Stimulated activated CD4-positive, alpha-beta T cell treated with anti-CD3 and anti-CD28 coated beads, Interleukin-4, amount 100 ng/mL, for 48 hours (primary cell): ENCODE data around the gene SPAG17.

Source experiments
- DNase-seq, 2 donors: peaks; one replicate each; pipeline ENCODE4 v3.0.0-alpha.2; 2020; ENCODE audit warnings: low read depth in 2 of 2

Gene SPAG17

DNA sequence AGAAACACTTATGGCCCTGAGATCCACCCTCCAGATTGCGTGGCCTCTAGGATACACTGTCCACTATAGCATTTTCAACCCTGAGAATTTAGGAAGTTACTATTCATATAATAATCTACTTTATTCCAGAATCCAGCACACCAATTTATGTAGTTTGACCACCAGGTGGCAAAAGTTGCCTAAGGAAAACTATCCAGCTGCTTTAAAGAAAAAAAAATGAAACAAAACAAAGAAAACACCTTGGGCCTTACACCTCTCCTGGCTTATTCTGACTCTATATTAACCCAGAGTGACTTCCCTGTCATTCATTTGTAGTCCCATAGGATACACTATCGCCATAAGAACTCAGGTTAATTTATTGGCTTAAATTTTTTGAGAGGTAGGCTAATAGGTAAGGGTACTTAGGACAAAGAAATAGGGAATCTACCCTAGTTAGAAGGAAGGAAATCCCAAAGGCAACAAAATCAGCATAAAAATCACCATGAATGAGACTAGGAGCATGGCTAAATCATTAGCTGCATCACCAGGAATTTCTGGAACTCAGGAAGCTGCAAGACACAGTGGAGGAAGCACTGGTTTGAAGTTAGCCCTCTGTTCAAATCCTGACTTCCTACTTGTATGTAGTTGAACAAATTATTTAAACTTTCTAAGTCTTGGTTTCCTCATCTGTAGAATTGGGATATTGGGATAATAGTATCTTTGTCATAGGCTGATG is 107.5 kb downstream of the SPAG17 start:
- DNase-seq = no peak

DNA sequence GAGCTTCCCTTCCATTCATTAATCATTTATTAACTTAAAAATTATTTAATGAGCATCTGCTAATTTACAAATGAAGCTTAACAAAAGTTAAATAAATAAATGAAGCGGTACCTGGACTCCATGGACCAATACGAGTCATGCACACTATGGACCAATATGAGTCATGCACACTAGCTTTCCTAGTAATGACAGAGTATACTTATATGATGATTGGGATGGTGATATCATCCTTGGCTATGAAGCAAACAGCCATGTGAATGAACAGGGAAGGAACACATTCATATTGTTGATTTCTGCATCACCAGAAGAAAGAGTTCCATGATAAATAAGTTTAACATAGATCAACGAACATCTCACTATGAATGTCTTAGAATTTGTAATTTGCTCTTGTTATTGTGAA is 109.9 kb downstream of the SPAG17 start:
- DNase-seq = no peak

DNA sequence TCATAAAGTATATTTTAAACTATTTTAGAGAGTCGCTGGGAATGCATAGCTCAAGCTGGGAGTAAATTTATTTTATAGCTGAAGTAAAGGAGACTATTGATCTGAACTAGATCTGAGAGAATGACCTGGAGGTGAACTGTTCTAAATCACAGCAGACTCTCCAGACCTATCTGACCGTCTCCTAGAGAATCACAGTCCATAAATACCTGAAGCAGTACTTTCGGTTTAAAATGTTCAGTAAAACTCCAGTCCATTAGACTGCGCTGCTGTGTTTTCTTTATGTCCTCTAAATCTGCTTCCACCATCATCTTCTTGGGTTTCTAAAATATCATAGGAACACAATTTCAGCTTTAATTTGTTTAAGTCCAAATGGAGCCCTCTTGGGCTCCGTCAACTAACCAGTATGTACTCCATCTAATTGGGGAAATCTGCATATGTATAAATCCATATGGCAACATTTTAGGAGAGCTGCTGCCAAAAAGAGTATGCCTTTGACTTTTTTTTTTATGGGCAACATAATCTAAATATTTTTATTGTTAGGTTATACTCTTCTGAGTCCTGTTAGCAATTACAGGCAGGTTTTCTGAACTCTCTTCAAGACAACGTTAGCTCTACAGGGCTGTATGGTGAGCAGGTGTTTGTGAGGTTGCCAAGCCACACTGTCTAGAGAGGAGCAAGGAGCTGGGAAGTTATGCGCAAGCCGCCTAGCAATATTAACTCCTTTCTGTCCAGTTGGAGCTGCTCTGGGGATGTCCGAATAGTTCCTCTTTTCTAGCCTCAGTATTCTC is 111.2 kb downstream of the SPAG17 start:
- DNase-seq = no peak

DNA sequence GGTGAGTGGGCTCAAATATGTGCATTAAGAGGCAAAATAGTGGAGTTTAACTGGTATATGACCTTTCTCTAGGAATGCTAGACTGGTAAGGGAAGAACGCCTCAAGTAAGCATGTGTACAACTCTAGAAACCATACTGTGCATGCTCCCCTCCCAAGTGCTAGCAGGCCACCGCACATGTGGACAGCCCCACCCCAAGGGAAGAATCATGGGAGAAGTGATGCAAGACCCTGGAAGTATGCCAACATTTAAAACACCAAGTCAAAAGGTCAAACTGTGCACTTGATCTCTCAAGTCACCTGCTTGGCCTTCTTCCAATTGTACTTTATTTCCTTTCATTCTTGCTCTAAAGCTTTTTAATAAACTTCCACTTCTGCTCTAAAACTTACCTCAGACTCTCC is 135.0 kb downstream of the SPAG17 start:
- no peak for DNase-seq

DNA sequence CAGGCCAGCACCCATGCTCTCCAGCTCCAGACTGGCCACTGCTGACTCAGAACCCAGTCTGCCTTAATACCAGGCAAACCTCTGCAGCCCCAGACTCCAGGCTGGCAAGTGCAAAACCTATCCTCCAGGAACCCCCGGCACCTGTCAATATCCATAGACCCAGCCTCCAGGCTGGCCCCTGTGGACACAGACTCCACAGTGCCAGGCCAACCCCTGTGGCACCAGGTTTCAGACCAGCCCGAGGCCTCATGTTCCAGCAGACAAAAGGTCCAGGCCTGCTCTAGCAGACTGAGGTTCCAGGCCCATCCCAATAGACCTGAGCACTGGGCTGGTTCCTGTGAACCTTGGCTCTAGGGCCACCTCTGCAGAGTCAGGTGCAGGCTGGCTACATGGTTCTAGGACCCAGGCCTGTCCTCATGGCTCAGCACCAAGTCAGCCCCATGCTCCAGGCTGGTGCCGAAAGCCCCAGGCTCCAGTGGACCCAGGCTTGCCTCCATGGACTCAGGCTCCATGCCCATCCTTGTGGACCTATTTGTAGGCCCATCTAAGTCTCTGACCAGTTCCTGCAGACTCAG is 137.3 kb downstream of the SPAG17 start:
- DNase-seq = no peak

DNA sequence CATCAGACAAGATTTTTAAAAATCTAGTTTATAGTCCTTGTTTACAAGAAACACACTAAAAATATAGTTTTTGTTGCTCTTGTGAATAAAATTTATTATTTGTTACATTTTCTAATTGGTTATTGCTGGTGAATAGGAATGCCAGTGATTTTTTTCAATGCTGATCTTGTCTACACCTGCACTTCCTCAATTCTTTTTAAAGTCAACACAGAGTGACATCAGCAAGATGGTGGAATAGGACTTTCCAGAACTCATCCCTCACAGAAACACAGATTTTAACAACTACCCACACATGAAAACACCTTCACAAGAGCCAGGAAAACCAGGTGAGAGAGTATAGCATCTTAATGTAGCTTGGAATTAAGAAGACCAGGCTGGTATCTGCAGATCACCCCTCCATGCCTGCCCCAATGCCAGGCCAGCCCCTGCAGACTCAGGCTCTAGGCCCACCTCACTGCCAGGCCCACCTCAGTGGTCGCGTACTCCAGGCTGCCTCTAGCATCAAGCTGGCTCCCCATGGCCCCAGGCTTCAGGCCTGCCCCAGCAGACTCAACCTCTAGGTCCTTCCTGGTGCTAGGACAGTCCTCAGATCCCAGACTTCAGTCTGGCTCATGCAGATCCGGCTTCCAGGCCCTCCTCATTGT is 137.9 kb downstream of the SPAG17 start:
- DNase-seq = no peak

DNA sequence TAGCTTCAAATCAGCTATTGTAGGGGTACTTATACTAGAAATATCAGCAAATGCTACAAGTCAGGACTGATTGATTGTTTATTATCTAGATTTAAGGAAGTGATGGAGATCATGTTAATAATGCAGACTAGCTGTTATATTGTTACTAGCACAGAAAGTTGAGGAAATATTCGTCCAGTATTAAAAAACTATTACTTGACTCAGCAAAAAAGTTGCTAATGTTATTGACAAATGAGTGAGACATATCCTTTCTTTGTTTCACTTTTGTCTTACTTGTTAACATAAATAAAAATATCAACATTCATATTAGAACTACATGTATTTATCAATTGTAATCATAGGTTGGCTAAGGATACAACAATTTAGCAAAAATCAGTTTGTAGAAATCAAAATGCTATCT is 141.4 kb downstream of the SPAG17 start:
- no peak for DNase-seq

DNA sequence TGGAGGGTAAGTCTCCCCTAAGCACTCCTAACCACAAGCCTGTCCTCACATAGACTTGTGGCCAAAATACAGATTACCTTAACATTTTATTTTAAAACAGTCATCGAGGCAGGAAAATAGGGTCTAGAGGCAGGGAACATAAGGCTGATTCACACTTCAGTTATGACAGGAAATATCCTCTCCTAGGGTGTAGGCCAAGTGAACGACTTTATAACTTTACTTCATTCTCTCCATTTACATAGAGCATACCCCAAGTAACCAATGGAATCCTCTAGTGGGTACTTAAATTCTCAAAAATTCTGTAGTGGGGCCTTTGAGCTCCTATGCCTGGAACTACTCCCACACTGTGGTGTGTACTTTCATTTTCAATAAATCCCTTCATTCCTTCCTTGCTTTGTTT is 142.5 kb downstream of the SPAG17 start:
- no peak for DNase-seq

DNA sequence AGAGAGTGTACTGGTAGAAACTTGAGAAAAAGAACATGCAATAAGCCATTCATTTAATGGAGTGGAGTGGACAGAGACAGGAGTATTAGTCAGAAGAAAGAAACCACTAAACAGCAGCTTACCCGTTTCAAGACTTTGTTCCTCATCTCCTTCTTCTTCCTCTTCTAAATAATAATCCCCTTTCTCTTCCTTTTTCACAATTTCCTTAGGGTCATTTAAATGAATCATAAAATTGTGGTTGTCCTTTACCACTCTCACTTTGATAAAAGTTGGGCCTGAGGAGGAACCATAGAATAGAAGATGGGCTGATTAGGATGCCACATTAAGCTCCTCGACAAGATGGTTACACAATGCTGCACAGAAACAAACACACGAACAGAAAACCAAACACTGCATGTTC is 145.9 kb downstream of the SPAG17 start:
- DNase-seq = no peak

DNA sequence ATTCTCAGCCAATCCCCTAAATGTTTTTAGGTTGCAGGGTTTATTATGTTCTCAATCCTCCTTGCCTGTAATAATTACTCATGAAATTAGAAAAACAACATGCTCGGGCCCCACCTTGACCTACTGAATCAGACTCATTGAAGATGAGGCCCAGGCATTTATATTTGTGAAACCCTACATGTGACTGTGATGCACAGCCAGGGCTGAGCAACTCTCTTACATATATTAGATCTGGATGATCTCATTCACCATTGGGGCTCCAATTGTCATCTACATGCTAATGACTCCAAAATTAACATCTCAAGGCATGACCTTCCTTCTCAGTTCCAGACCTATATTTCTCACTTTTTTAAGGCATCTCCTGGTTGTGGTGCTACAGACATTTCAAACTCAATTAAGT is 152.1 kb downstream of the SPAG17 start:
- no peak for DNase-seq

DNA sequence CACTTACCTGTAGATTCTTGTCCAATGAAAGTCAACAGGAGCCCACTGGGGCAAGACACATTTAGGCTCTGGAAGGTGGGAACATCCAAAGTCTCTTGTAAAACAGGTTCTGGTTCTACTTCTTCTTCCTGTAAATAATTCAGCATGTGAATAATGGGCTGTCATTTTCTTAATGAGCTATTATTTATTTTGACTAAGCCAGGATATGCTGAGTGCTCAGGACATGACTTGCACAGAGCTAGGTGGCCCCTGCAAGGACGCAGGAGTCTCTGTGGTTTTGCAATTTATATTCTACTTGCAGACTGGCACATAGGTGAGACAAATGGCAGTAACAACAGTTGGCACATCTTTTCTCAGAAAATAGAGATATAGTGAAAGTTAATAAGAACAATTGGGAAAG is 156.8 kb downstream of the SPAG17 start:
- DNase-seq = no peak

DNA sequence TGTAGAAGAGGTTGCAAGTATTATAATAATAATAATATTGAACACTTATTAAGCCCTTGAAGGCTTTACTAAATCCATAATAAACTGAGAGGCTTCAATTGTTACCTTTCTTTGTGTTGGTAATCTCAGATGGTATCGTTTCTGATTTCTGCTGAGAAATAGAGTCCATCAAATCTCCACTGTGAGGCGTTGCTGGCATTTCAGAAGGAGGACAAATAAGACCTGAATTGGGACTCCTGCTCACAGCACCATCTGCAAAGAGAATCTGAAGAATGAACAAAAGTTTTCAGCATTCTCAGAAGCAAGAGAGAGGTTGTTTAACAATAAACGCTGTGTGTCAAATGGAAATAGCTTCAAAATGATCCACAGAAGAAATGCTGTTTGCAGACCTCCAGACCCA is 161.8 kb downstream of the SPAG17 start:
- no peak for DNase-seq

DNA sequence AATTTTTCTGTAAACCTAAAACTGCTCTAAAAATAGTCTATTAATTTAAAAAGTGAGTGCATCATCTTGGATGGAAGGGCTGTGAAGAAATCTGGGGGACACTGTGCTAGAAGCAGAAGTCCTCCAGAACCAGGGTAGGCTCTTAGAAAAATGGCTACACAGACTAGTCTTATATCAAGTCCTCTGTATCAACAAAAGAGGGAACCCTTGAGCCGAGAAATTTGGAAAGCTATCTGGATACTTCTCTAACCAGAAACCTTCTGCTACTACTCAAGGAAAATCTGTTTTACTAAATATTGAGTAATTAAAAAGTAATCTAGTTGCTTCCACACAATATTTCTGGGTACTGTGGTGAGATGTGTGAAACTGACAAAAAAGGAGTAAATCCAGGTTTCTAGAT is 163.4 kb downstream of the SPAG17 start:
- DNase-seq = no peak

DNA sequence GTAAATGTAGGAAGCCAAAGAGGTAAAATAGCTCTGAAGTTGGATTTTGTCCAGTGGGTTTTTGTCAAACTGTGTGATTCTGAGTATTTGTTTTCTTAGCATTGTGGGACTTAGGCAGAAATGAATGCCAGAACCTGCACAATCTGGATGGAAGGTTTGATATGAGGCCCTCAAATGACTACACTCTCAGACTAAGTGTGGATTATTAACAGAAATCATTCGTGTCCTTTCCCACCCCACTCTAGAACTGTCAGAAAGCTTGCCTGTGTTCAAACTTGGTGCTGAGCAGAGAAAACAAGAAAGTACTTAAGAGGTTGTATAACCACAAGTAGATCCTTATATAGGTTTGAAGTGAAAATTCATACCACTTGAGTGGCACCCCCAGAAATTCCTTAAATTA is 167.0 kb downstream of the SPAG17 start:
- DNase-seq = no peak

DNA sequence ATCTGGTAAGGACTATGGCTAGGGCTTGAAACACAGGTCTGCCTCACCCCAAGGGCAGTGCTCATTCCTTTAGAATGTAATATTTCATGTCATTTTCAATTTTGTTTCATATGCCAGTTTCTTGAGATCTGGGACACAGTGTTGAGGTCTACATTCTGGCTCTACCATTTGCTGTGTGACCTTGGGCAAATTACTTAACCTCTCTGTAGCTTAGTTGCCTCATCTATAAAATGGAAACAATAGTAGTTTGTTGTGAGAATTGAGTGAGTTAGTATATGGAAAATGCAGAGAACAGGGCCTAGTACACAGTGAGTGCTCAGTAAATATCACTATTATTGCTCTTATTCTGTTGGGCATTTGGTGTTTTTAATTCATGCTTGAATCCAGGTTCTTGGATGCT is 171.1 kb downstream of the SPAG17 start:
- DNase-seq = no peak

DNA sequence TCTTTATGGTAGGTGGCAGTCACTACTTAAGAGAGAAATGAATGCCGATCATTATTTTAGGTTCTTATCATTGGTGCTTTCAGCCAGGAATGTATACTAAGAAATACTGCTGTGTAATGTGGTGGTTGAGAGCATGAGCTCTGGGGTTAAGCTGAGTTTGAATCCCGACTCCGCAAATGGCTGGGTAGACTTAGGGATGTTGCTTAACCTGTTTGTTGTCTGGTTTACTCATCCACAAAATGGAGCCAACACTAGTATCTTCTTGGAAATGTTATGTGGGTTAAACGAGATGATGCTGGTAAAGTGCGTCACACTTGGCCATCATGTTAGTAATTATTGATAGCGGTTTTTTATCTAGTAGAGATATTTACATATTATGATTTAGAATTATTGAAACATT is 171.7 kb downstream of the SPAG17 start:
- no peak for DNase-seq

DNA sequence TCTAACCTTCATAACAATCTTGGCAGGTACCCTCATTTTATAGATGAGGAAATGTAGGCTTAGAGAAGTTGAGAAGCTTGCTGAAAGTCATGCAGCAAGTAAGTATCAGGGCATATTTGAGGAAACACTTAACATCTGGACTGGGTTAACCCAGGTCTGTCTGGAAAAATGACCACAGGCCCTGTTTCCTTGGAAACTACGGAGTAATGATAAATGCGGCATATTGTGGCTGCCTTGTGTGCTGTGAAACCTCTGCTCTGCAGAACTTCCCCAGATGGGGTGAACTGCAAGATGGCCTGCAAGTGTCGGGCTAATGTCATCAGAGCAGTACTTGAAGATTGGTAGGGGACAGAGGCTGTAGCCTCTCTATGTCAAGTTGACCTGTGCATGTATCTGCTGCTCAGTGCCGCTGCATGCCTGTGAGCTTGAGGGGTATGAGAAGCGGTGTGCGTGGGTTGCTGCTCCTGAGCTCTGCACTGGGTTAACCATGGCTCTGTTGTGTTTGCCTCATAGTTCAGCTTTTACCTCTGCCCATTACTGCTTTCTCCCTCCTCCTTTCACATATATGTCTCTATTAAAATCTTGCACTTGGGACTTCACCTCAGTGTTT is 172.4 kb downstream of the SPAG17 start:
- DNase-seq = no peak

DNA sequence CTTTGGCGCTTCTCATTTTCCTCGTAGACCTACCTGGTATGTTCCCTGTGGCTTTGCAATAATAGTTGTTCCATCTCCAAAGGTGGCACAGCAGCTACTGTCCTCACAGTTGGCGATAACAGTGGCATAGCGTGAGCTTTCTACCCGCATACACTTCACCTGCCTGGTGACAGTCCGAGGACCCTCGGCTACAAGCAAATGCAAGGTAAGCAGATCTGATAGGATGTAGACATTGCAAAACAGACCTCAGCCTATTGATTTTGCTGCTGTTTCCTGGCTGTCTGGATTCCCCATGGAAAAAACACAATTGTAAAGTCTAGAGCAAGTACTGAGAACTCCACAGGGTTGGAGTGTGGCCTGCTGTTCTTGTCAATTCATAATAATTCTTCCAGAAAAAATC is 177.0 kb downstream of the SPAG17 start:
- DNase-seq = no peak

DNA sequence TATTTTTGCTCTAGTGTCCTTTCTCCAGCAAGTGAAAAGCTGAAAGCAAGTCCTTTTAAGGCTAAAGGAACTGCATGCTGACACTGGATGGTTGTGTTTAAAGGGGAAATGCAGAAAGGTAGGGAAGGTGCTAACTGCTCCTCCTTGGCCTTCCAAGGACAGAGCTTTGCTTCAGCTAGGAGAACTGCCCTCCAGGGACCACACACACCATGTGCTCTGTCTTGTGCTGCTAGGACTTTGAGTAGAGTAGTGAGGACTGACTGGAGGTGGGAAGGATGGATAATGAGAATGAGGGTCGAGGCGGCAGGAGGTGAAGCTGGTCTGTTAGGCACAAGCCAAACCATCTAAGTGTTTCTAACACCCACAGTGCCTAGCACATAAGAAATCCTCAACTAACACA is 177.6 kb downstream of the SPAG17 start:
- DNase-seq = no peak

DNA sequence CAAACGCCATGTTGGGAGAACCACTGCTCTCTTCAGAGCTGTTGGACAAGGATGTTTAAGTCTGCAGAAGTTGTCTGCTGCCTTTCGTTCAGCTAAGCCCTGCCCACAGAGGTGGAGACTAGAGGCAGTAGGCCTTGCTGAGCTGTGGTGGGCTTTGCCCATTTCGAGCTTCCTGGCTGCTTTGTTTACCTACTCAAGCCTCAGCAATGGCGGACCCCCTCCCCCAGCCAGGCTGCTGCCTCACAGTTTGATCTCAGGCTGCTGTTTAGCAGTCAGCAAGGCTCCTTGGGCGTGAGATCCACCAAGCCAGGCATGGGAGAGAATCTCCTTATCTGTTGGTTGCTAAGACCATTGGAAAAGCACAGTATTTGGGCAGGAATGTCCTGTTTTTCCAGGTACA is 180.7 kb downstream of the SPAG17 start:
- DNase-seq = no peak

DNA sequence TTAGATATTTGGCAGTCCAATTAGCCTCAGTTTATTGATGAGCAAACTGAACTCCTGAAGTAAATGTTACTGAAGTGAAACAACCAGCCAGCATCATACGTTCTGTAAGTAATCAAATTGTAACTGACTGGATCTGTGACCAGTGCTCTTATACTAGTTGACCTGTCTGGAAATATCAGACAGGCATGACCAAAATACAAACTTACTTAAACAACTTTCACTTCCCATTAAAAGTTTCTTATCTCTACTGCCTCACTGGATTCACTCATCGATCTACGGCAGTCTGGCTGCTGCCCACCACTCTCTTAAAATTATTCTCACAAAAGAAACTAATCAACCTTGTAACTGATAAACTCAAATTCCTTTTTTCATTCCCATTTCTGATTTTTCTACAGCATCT is 199.1 kb downstream of the SPAG17 start:
- no peak for DNase-seq

DNA sequence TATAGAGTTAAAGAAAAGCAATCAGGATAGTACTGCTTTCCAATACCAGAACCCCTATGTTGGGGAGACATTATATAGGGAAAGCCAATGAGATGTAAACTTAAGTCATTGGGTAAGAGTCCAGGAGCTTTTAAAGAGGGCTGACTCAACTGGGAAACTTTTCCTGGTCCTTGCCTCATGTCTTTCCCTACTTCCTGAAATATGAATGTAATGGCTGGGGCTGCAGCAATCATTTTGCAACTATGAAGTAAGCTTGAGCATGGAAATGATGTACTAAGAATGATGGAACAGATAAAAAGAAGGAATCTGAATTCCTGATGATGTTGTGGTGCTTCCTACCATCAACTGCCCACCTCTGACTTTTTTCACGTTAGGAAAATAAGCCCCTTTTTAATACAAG is 199.8 kb downstream of the SPAG17 start:
- DNase-seq = no peak
